GF-D8 (cell line): ENCODE results near the gene ANAPC13.

ENCODE experiments used
- DNase-seq: peaks from one replicate; lab custom pipeline; 2025; lab: John Stamatoyannopoulos, UW

ANAPC13 gene

GRCh38 chr3:134485718-134486576, at the start of gene ANAPC13, which contains the start of gene CEP63:
Gene ANAPC13 (minus strand): TSS chr3:134485985. CDS start chr3:134482904, 3,081 bp downstream.
Gene CEP63 (plus strand): TSS chr3:134486057. CDS start chr3:134495321, 9,264 bp downstream.
- peak; percentile 98 for DNase-seq

- peak; percentile 12 for DNase-seq
Measured at GRCh38 chr3:134535186-134535970, 49.6 kb upstream of the ANAPC13 start.

- no peak for DNase-seq
Measured at GRCh38 chr3:134533493-134533892, 47.7 kb upstream of the ANAPC13 start.

GRCh38 chr3:134527538-134528186, 41.9 kb upstream of the ANAPC13 start:
- no peak for DNase-seq

GRCh38 chr3:134527037-134527436, 41.3 kb upstream of the ANAPC13 start:
- DNase-seq = no peak

- no peak for DNase-seq
Measured at GRCh38 chr3:134526319-134526718, 40.5 kb upstream of the ANAPC13 start.

GRCh38 chr3:134525293-134525692, 39.5 kb upstream of the ANAPC13 start:
- no peak for DNase-seq

- DNase-seq = no peak
Measured at GRCh38 chr3:134522541-134522940, 36.8 kb upstream of the ANAPC13 start.

- no peak for DNase-seq
Measured at GRCh38 chr3:134517791-134518190, 32.0 kb upstream of the ANAPC13 start.

- DNase-seq = no peak
Measured at GRCh38 chr3:134516905-134517304, 31.1 kb upstream of the ANAPC13 start.

- no peak for DNase-seq
Measured at GRCh38 chr3:134511500-134511899, 25.7 kb upstream of the ANAPC13 start.

GRCh38 chr3:134505485-134505884, 19.7 kb upstream of the ANAPC13 start:
- no peak for DNase-seq

GRCh38 chr3:134504132-134504531, 18.3 kb upstream of the ANAPC13 start:
- DNase-seq = no peak

GRCh38 chr3:134503266-134503665, 17.5 kb upstream of the ANAPC13 start:
- DNase-seq = no peak

- no peak for DNase-seq
Measured at GRCh38 chr3:134496471-134497071, 10.8 kb upstream of the ANAPC13 start.

GRCh38 chr3:134495980-134496379, 10.2 kb upstream of the ANAPC13 start:
- no peak for DNase-seq

- peak; percentile 34 for DNase-seq
Measured at GRCh38 chr3:134494495-134494894, 8.7 kb upstream of the ANAPC13 start.

GRCh38 chr3:134487406-134487805, 1.6 kb upstream of the ANAPC13 start:
- peak; percentile 50 for DNase-seq

GRCh38 chr3:134486577-134487041, 824 bp upstream of the ANAPC13 start:
- DNase-seq = peak; percentile 61

- DNase-seq = no peak
Measured at GRCh38 chr3:134485075-134485717, 589 bp downstream of the ANAPC13 start.

GRCh38 chr3:134483195-134483900, 2.4 kb downstream of the ANAPC13 start:
- no peak for DNase-seq
